Keratinocyte (primary cell): ENCODE measurements around the gene AHNAK.

Experiments used
- EZH2 ChIP-seq: IDR thresholded peaks from one replicate; pipeline ENCODE4 v1.6.1; 2012; ENCODE audit warnings: inconsistent platforms, mild to moderate bottlenecking, low read length, moderate library complexity
- TF ChIP-seq, protein P1 (sequence below), 3 experiments: IDR thresholded peaks in 1 of 3; conservative IDR thresholded peaks in 1 of 3; optimal IDR thresholded peaks in 1 of 3; 2 replicates in 2 of 3; 3 replicates in 1 of 3; pipeline versions ENCODE3 to v1.5.1; 2011; ENCODE audit warnings: low read length in 3 of 3, mild to moderate bottlenecking in 3 of 3, moderate library complexity in 2 of 3, control low read depth in 1 of 3, inconsistent platforms in 1 of 3; ENCODE audit not compliant: insufficient read depth in 2 of 3; ENCODE audit errors: extremely low read depth in 1 of 3

DNA sequence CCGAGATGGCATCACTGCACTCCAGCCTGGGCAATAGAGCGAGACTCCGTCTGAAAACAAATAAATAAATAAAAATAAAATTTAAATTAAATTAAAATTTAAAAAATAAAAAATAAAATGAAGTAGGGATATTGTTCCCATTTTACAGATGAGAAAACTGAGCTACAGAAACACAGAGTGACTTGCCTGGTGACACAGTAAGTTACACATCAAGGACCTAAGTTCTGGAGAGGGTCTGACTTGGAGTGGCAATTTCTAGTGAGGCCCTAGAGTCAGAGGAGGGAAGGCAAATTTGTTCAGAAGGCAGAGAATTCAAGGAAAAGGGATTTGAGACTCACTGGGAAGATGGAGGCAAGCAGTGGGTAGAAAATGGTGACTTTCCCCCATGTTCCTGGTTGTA, 125.7 kb downstream of the AHNAK start:
- TF ChIP-seq, protein P1, sequence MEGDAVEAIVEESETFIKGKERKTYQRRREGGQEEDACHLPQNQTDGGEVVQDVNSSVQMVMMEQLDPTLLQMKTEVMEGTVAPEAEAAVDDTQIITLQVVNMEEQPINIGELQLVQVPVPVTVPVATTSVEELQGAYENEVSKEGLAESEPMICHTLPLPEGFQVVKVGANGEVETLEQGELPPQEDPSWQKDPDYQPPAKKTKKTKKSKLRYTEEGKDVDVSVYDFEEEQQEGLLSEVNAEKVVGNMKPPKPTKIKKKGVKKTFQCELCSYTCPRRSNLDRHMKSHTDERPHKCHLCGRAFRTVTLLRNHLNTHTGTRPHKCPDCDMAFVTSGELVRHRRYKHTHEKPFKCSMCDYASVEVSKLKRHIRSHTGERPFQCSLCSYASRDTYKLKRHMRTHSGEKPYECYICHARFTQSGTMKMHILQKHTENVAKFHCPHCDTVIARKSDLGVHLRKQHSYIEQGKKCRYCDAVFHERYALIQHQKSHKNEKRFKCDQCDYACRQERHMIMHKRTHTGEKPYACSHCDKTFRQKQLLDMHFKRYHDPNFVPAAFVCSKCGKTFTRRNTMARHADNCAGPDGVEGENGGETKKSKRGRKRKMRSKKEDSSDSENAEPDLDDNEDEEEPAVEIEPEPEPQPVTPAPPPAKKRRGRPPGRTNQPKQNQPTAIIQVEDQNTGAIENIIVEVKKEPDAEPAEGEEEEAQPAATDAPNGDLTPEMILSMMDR (optimal IDR thresholded peaks at IDR 0.05 in 1 of 3, IDR thresholded peaks at IDR 0.05 in 1 of 3, conservative IDR thresholded peaks at IDR 0.05 in 1 of 3; ENCODE audit: extremely low read depth in 1 of 3, insufficient read depth in 2 of 3, low read length in 3 of 3) = no peak
- TF ChIP-seq EZH2 = no peak
